DND-41 (cell line): Measurements from ENCODE around the gene CLEC4F.

Source experiments
- ATAC-seq: fragments of 200-7000 bp; cut with Tn5 transposase; 3 replicates; pipeline ENCODE4 v1.9.1; 2021; ENCODE audit warnings: low read depth; ENCODE audit not compliant: insufficient read depth
- DNase-seq: peaks from one replicate; pipeline ENCODE4 v3.0.0-alpha.2; 2020
- H2AFZ ChIP-seq: 2 replicates; pipeline ENCODE4 v1.6.0; 2012; ENCODE audit warnings: low read depth, low read length
- H3K27ac ChIP-seq: 2 replicates; pipeline ENCODE4 v1.5.1; 2012; ENCODE audit warnings: low read length, inconsistent platforms
- H3K27me3 ChIP-seq: fragments of 200-600 bp; sonication (generic); 2 replicates; pipeline ENCODE4 v1.6.0; 2012; ENCODE audit warnings: low read length, mild to moderate bottlenecking, inconsistent platforms; ENCODE audit not compliant: insufficient read depth, poor library complexity
- H3K36me3 ChIP-seq: 2 replicates; pipeline ENCODE4 v1.5.1; 2012; ENCODE audit warnings: low read length, inconsistent platforms; ENCODE audit not compliant: insufficient read depth
- H3K4me1 ChIP-seq: 2 replicates; pipeline ENCODE4 v1.5.1; 2012; ENCODE audit warnings: mild to moderate bottlenecking, low read length; ENCODE audit not compliant: insufficient read depth
- H3K4me2 ChIP-seq: 2 replicates; pipeline ENCODE4 v1.6.0; 2012; ENCODE audit warnings: mild to moderate bottlenecking, moderate library complexity, low read length, inconsistent platforms; ENCODE audit not compliant: insufficient read depth
- H3K4me3 ChIP-seq, 2 experiments: fragments of 200-600 bp in 1 of 2; shearing (Covaris generic) in 1 of 2; 2 replicates each; pipeline ENCODE4 v1.5.1; 2012 to 2016; ENCODE audit warnings: inconsistent platforms in 2 of 2, low read length in 2 of 2, mild to moderate bottlenecking in 2 of 2, low read depth in 1 of 2, moderate library complexity in 1 of 2
- H3K79me2 ChIP-seq: 2 replicates; pipeline ENCODE4 v1.6.0; 2012; ENCODE audit warnings: low read length, inconsistent platforms; ENCODE audit not compliant: insufficient read depth
- H3K9ac ChIP-seq: 2 replicates; pipeline ENCODE4 v1.6.0; 2012; ENCODE audit warnings: low read depth, mild to moderate bottlenecking, inconsistent platforms, low read length, moderate library complexity
- H3K9me3 ChIP-seq: 2 replicates; pipeline ENCODE4 v1.5.1; 2012; ENCODE audit warnings: low read length, moderate library complexity, mild to moderate bottlenecking, inconsistent platforms; ENCODE audit not compliant: insufficient read depth, severe bottlenecking
- H4K20me1 ChIP-seq: 2 replicates; pipeline ENCODE4 v1.6.0; 2012; ENCODE audit warnings: low read length; ENCODE audit not compliant: insufficient read depth
- EZH2 ChIP-seq: IDR thresholded peaks from 3 replicates; pipeline ENCODE4 v1.6.1; 2012; ENCODE audit warnings: borderline replicate concordance, low read depth, mild to moderate bottlenecking, moderate library complexity, low read length, inconsistent platforms; ENCODE audit not compliant: severe bottlenecking
- TF ChIP-seq, protein P1 (sequence below): IDR thresholded peaks from 2 replicates; pipeline ENCODE4 v1.5.1; 2012; ENCODE audit warnings: borderline replicate concordance, low read length, moderate library complexity, mild to moderate bottlenecking; ENCODE audit not compliant: poor library complexity, severe bottlenecking; ENCODE audit errors: extremely low read depth

The CLEC4F gene

DNA sequence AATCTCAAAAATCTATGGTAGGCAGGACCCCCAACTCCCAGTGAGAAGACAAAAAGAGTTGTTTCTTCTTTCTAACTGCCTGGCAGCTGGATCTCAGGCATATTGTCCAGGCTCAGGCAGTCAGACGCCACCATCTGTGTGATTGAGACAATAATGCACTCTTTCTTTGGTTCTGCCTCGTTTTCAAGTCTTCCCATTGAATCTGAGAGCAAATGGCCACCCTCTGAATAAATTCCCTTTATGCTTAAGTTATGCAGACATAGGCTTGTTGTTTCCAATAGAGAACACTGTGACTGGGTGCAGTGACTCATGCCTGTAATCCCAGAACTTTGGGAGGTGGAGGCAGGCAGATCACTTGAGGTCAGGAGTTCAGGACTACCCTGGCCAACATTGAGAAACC lies 30.5 kb upstream of the CLEC4F start:
- no peaks in the 10 kb centered on the region for H3K36me3 ChIP-seq
- ATAC-seq (no peak), DNase-seq (no peak)
- no peak overlapping the region for H3K9ac ChIP-seq
- H3K4me2 ChIP-seq: no peak overlapping the region
- H3K79me2 ChIP-seq: no peaks in the 10 kb centered on the region
- H2AFZ ChIP-seq: no peak overlapping the region
- no peaks in the 10 kb centered on the region for H3K4me1 ChIP-seq
- no peak overlapping the region for H3K27ac ChIP-seq
- H3K27me3 ChIP-seq: peaks cover 13% of the 10 kb centered on the region
- H3K9me3 ChIP-seq: no peaks in the 10 kb centered on the region
- TF ChIP-seq, protein P1, sequence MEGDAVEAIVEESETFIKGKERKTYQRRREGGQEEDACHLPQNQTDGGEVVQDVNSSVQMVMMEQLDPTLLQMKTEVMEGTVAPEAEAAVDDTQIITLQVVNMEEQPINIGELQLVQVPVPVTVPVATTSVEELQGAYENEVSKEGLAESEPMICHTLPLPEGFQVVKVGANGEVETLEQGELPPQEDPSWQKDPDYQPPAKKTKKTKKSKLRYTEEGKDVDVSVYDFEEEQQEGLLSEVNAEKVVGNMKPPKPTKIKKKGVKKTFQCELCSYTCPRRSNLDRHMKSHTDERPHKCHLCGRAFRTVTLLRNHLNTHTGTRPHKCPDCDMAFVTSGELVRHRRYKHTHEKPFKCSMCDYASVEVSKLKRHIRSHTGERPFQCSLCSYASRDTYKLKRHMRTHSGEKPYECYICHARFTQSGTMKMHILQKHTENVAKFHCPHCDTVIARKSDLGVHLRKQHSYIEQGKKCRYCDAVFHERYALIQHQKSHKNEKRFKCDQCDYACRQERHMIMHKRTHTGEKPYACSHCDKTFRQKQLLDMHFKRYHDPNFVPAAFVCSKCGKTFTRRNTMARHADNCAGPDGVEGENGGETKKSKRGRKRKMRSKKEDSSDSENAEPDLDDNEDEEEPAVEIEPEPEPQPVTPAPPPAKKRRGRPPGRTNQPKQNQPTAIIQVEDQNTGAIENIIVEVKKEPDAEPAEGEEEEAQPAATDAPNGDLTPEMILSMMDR: no peak
- TF ChIP-seq EZH2: no peak
- H4K20me1 ChIP-seq: no peaks in the 10 kb centered on the region; the same call in 1 of the 2 replicates
- H3K4me3 ChIP-seq: no peak overlapping the region

DNA sequence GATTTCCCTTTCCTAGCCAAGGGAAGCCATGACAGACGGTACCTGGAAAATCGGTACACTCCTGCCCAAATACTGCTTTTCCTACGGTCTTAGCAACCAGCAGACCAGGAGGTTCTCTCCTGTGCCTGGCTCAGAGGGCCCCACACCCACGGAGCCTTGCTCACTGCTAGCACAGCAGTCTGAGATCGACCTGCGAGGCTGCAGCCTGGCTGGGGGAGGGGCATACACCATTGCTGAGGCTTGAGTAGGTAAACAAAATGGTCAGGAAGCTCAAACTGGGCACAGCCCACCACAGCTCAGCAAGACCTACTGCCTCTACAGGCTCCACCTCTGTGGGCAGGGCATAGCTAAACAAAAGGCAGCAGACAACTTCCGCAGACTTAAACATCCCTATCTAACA lies 22.0 kb upstream of the CLEC4F start:
- H3K79me2 ChIP-seq: no peaks in the 10 kb centered on the region
- no peak overlapping the region for H3K9ac ChIP-seq
- DNase-seq: no peak
- TF ChIP-seq, protein P1: no peak
- no peak for TF ChIP-seq EZH2
- no peaks in the 10 kb centered on the region for H3K4me1 ChIP-seq
- no peaks in the 10 kb centered on the region for H3K36me3 ChIP-seq
- no peaks in the 10 kb centered on the region for H3K27me3 ChIP-seq
- H3K4me2 ChIP-seq: no peak overlapping the region
- no peaks in the 10 kb centered on the region for H4K20me1 ChIP-seq
- no peak overlapping the region for H2AFZ ChIP-seq
- no peaks in the 10 kb centered on the region for H3K9me3 ChIP-seq
- no peak overlapping the region for H3K4me3 ChIP-seq
- ATAC-seq: no peak
- H3K27ac ChIP-seq: no peak overlapping the region

DNA sequence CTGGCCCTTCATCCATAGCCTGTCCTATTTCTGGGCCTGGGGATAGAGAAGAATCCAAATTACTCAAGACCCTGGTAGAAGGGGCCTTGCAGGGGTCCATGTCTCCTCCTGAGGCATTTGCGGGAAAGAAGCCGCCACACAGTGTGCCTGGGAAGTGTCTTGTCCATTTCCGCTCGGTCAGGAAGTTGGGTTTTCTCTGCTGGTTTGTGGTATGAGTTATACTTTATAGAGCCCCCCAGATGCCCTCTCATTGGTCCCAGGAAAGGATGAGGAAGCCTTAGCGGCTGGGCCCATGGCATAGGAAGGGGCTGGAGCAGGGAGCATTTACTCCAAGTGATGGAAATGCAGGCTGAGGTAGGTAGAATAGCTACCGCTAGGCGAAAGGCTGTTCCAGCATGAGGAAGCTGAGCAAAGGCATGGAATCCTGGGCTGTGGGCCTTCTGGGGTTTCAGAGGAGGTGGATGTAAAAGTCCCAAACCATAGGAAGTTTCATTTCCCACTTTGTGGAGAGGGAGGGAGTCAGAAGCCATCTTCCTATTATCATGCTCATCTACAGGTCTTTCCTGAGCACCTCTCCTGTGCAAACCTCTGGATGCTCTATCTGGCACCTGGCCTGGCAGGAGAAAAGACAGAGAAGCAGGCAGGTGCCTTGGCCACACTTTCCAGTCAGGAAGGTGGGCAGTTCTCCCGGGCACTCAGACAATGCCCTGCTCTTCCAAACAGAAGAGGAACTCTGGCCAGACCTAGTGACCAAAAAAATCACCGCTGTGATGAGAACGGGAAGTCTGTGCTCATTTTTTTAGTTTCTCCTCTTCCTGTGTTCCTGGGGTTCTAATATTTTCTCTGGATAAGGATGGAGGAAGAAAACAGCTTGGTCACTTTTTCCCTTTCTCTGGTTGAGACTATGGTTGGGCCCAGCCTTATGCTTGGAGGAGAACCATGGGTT lies 17.9 kb upstream of the CLEC4F start:
- ATAC-seq (no peak), DNase-seq (no peak)
- no peaks in the 10 kb centered on the region for H3K4me1 ChIP-seq
- H3K9me3 ChIP-seq: no peaks in the 10 kb centered on the region
- no peak overlapping the region for H3K9ac ChIP-seq
- H3K4me3 ChIP-seq: no peak overlapping the region
- no peak overlapping the region for H2AFZ ChIP-seq
- no peak overlapping the region for H3K4me2 ChIP-seq
- TF ChIP-seq EZH2: no peak
- H3K27ac ChIP-seq: no peak overlapping the region
- H3K79me2 ChIP-seq: no peaks in the 10 kb centered on the region
- no peaks in the 10 kb centered on the region for H3K27me3 ChIP-seq
- no peaks in the 10 kb centered on the region for H3K36me3 ChIP-seq
- peaks cover 2% of the 10 kb centered on the region; the same call in 1 of the 2 replicates for H4K20me1 ChIP-seq

GRCh38 chr2:70835643-70836042 lies 15.2 kb upstream of the CLEC4F start, which contains the start of gene CD207:
CD207 (minus strand) TSS chr2:70835816; CDS start chr2:70835776, 40 bp downstream.
- ATAC-seq: no peak
- peaks cover 2% of the 10 kb centered on the region; the same call in 1 of the 2 replicates for H4K20me1 ChIP-seq
- no peaks in the 10 kb centered on the region for H3K9me3 ChIP-seq
- H3K4me3 ChIP-seq: no peak within 1 kb of the TSS
- H3K4me2 ChIP-seq: no peak within 1 kb of the TSS
- H3K4me1 ChIP-seq: no peaks in the 10 kb centered on the region
- TF ChIP-seq, protein P1: no peak
- TF ChIP-seq EZH2: no peak
- DNase-seq: no peak
- no peaks in the 10 kb centered on the region for H3K36me3 ChIP-seq
- H3K79me2 ChIP-seq: no peaks in the 10 kb centered on the region
- H3K27me3 ChIP-seq: peaks cover 3% of the 10 kb centered on the region
- H2AFZ ChIP-seq: no peak within 1 kb of the TSS
- H3K9ac ChIP-seq: no peak within 1 kb of the TSS
- no peak within 1 kb of the TSS for H3K27ac ChIP-seq
